Stimulated activated naive CD8-positive, alpha-beta T cell treated with anti-CD3 and anti-CD28 coated beads, Interleukin-15, Interleukin-2, amounts not matched to agents 100 U/mL and 50 U/mL, for 24 hours (primary cell): ENCODE data around the gene VEPH1.
A peak's percentile ranks its signal among the peaks of the same experiment; 100 is the strongest.
"Not testable (repeated sequence)": the region's sequence is repeated elsewhere in the genome, so short reads cannot be mapped to it uniquely, and the experiment has no call there.

Source experiments
- ATAC-seq: fragments of 150-1000 bp; cut with Tn5 transposase; one replicate; pipeline ENCODE4 v1.10.0; 2021
- DNase-seq: peaks from one replicate; pipeline ENCODE4 v3.0.0; 2021

VEPH1 gene

GRCh38 chr3:157387708-157388435 is 115.3 kb downstream of the VEPH1 start:
- ATAC-seq (no peak), DNase-seq (no peak)

GRCh38 chr3:157384491-157384890 is 118.7 kb downstream of the VEPH1 start:
- DNase-seq (no peak), ATAC-seq (no peak)

GRCh38 chr3:157384031-157384430 is 119.2 kb downstream of the VEPH1 start:
- no peak for ATAC-seq
- no peak for DNase-seq

- no peak for DNase-seq
- ATAC-seq: no peak
These were observed 121.6 kb downstream of the VEPH1 start for GRCh38 chr3:157381606-157382005.

GRCh38 chr3:157379525-157380140 is 123.6 kb downstream of the VEPH1 start:
- DNase-seq: no peak
- no peak for ATAC-seq

GRCh38 chr3:157376603-157377300 is 126.5 kb downstream of the VEPH1 start:
- DNase-seq (no peak), ATAC-seq (no peak)

GRCh38 chr3:157375342-157375986 is 127.8 kb downstream of the VEPH1 start:
- DNase-seq (no peak), ATAC-seq (no peak)

GRCh38 chr3:157374933-157375332 is 128.3 kb downstream of the VEPH1 start:
- ATAC-seq: no peak
- DNase-seq: no peak

- DNase-seq: no peak
- ATAC-seq: peak; percentile 19
These were observed 129.4 kb downstream of the VEPH1 start for GRCh38 chr3:157373783-157374182.

- no peak for ATAC-seq
- DNase-seq: no peak
These were observed 132.3 kb downstream of the VEPH1 start for GRCh38 chr3:157370867-157371266.

GRCh38 chr3:157369727-157370421 is 133.3 kb downstream of the VEPH1 start:
- ATAC-seq: no peak
- DNase-seq: no peak

GRCh38 chr3:157368171-157368570 is 135.0 kb downstream of the VEPH1 start:
- no peak for DNase-seq
- ATAC-seq: no peak

GRCh38 chr3:157363393-157363792 is 139.8 kb downstream of the VEPH1 start:
- DNase-seq (no peak), ATAC-seq (no peak)

GRCh38 chr3:157362348-157362747 is 140.9 kb downstream of the VEPH1 start:
- DNase-seq: no peak
- ATAC-seq: no peak

GRCh38 chr3:157360044-157360443 is 143.2 kb downstream of the VEPH1 start:
- no peak for DNase-seq
- ATAC-seq: no peak

- ATAC-seq (no peak), DNase-seq (no peak)
These were observed 146.7 kb downstream of the VEPH1 start for GRCh38 chr3:157356541-157356940.

- ATAC-seq (no peak), DNase-seq (no peak)
These were observed 147.9 kb downstream of the VEPH1 start for GRCh38 chr3:157355276-157355675.

GRCh38 chr3:157354722-157355121 is 148.5 kb downstream of the VEPH1 start:
- DNase-seq (no peak), ATAC-seq (no peak)

- ATAC-seq (no peak), DNase-seq (no peak)
These were observed 149.0 kb downstream of the VEPH1 start for GRCh38 chr3:157354254-157354653.

- DNase-seq: no peak
- no peak for ATAC-seq
These were observed 149.6 kb downstream of the VEPH1 start for GRCh38 chr3:157353652-157354051.

- ATAC-seq (no peak), DNase-seq (no peak)
These were observed 151.2 kb downstream of the VEPH1 start for GRCh38 chr3:157351981-157352380.

GRCh38 chr3:157350651-157351050 is 152.6 kb downstream of the VEPH1 start:
- ATAC-seq, DNase-seq: not testable (repeated sequence)
